ENCODE data around the gene ACSL1.
"Not testable (repeated sequence)": the region's sequence is repeated elsewhere in the genome, so short reads cannot be mapped to it uniquely, and the experiment has no call there.

Gene ACSL1

DNA sequence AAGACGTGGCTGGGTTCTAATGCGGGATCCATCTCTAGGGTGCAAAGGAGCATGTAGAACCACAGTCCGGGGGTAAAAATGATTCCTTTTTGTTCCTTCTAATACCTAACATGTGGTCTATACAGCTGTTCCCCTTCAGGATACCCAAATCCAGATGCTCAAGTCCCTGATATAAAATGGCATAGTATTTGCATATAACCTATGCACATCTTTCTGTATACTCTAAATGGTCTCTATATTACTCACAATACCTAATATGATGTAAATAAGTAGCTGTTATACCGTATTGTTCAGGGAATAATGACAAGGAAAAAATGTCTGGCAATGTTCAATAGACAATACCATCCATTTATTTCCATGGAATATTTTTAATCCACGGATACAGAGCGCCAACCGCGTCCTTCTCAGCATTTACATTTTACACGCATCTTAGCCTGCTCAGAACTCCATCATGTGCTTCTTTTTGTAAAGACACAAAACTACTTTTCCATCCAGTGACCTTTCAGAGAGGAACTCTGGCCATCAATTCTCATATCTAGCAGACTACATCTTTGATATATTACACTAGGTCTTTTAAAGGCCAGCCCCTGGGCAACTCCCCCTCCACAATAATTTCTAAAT, 31.9 kb downstream of the ACSL1 start:
- in situ Hi-C loops (cut with HindIII; ENCODE audit: low sequenced_read_pairs), result no loop called here

DNA sequence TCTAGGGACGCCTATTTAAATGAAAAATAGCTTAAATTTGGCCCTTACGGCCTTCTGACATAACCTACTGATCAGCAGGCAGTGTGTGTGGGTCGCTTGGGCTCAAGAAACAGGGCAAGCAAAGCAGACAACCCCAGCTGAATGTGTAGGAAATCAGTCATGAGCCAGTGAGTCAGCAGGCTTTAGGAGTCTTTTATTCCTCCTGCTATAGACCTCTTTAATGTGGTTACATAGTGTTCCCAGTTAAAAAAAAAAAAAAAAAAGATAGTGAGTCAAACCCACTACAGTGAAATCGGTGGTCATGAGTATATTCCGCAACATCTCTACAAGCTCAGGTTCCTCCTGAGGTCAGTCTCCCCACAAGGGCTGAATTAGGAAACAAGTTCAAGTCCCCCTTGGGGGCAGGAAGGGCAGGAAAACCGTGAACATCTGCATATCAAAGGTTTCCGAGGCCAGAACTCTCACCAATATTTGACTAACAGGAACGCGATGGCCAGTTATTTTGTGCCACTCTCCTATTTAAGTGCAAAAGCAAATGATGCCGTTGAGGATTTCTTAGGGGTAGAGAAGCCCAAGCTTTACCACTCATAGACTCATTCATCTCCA, 32.7 kb downstream of the ACSL1 start:
- in situ Hi-C loops (cut with HindIII; ENCODE audit: low sequenced_read_pairs), result no loop called here

DNA sequence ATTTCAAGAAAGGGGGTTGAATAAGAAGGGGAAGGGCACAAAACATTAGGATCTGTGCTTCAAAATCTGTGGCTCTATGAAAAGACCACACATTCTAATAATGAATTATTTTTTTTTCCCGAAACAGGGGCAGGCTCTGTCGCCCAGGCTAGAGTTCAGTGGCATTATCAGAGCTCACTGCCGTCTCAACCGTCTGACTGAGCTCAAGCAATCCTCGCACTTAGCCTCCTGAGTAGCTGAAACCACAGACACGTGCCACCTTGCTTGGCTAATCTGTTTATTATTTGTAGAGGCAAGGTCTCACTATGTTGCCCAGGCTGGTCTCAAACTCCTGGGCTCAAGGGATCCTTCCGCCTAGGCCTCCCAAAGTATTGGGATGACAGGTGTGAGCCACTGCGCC, 33.4 kb downstream of the ACSL1 start:
- in situ Hi-C loops (cut with HindIII; ENCODE audit: low sequenced_read_pairs), result no loop called here

DNA sequence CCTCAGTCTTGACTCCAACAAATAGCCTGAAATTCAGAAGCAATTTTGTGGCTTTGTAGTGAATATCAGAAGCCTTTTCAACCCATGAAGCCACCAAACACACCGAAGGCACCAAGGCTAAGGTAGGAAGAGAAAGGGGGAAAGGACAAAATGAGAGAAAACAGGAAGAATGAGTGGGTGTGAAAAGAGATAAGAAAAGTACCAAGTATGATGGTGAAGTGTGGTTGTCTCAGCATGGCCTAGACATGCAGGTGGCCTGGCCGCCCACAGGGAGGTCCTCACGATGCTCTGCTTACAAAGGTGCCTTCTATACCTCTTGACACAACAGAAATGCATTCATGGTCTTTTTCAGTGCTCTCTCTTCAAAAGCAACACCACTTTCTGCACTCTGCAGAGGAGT, 34.9 kb downstream of the ACSL1 start:
- in situ Hi-C loops (cut with HindIII; ENCODE audit: low sequenced_read_pairs), result no loop called here

DNA sequence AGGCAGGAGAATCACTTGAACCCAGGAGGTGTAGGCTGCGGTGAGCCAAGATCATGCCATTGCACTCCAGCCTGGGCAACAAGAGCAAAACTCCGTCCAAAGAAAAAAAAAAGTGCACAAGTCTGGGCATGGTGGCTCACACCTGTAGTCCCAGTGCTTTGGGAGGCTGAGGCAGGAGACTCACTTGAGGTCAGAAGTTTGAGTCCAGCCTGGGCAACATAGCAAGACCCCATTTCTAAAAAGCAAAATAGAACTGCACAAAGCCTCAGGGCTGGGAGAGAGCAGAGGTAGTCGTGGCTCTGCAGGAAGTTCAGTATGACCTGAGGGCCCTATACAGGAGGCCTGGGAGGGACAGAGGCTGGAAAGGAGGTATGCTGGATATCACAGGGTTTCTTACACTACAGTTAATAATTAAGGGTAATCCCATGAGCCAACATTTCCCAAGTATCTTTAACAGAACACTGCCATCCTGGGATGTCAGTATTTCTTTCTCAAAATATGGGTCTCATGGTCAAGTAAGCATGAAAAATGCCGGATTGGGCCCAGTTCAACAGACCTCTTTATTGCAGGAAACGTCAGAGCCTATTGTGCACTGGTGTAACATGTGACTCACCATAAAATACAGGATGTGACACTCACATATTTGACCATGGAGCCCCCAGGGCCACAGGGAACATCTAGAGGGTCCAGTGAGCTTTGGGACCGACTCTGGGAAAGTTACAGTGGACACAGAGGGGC, 37.8 kb downstream of the ACSL1 start:
- in situ Hi-C loops (cut with HindIII; ENCODE audit: low sequenced_read_pairs), result no loop called here

GRCh38 chr4:184785813-184786212, 40.0 kb downstream of the ACSL1 start:
- in situ Hi-C loops (cut with HindIII; ENCODE audit: low sequenced_read_pairs), result no loop called here

DNA sequence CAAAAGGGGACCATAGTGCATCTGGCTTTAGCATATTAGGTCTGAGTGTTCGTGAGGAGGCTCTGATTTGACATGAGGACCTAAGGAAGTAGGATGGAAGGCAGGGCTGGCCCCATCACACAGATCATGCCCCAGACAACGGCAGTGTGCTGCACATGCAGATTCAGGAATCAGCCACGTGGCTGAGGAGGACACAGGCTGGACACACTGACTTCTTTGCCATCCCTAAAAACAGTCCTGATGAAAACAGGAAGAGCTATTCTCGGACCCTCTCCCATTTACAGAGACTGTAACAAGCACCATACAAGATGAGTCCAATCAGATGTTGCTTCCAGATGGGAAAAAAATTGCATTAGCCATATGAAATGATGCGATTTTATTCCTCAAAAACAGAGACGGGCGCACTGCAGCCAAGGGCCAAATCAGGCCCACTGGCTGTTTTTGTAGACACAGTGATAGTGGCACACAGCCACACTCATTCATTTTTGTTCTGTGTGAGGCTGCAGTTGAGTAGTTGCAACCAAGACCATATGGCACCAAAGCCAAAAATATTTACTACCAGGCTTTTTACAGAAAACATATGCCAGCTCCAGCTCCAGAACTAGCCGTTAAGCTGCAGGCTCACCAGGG, 41.0 kb downstream of the ACSL1 start:
- in situ Hi-C loops (cut with HindIII; ENCODE audit: low sequenced_read_pairs), result no loop called here

DNA sequence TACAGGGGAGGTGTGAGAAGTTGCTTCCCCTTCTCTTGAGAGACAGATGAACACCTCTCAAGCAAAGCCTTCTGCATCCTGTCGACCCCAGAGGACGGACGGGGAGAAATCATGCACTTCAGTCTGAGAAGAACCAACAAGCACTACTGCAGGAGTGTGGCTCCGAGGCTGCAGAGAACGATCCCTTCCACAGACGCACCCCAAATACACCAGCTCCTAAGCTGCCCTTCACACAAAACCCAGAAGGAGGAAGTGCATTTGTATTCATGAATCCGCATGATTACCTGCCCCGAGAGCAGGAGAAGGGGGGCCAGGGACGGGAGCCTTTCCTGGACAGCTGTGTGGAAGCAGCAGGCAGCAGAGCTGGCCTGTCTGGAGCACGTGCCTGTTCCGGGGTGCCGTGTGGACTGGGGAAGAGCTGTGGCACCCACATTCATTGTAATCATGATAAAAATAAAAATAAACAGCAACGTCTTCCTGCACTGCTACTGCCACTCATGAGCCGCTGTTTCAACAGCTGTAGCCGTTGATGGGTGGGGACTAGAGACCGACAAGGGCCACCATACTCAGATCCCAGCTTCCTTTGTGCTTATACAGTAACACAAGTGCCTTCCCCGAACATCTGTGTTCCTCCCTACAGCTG, 42.9 kb downstream of the ACSL1 start:
- in situ Hi-C loops (cut with HindIII; ENCODE audit: low sequenced_read_pairs), result no loop called here

GRCh38 chr4:184779160-184779559, 46.6 kb downstream of the ACSL1 start:
- in situ Hi-C loops (cut with HindIII; ENCODE audit: low sequenced_read_pairs), result not testable (repeated sequence)

DNA sequence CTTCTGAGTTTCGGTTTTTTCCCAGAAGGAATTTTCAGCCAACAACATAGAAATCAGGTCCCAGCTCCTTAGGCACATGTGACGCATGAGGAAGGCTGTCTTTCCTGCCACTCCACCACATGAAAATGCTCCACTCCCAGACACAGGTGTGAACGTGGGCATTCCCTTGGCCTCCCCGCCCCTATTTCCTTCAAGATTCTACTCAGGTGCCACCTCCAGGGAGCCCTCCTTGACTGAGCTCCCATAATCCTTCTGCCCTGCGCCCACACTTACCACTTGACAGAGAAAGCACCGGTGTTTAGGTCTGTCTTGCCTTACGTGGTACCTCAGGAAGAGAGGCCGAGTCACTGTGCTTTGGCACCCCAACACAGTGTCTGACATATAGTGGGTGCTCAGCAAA, 47.4 kb downstream of the ACSL1 start:
- in situ Hi-C loops (cut with HindIII; ENCODE audit: low sequenced_read_pairs), result no loop called here

- in situ Hi-C loops (cut with HindIII; ENCODE audit: low sequenced_read_pairs), result no loop called here
Observed at GRCh38 chr4:184776821-184777220, 48.9 kb downstream of the ACSL1 start.

DNA sequence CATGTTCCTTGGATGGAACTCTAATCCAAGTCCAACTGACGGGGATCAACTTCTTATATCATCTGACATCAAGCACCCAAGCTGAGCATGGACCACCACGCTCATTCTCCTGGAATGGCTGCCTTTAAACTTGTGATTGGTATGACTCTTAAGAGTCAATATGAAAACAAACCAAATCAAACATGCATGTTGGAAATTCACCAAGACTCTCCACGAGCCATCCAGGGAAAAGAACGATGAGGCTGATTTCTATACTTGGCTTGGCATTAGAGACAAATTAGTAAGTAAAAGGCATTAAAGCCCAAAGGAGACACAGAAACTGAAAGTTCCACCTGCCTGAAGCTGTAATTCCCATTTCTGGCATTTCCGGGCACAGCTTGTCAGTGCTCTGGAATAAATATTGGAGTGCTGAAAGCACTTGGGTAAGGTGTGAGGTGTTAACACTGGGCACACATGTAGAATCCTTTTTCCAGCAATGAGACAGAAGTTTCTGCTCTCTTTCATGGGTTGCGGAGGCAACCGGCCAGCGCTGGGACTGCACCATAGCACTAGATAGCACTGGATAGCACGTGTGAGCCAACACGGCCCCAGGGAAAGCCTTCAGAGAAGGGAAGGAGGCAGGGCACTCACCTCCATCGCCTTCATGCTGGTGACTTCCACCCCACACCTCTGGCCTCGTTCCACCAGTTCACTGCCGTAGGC, 49.8 kb downstream of the ACSL1 start:
- in situ Hi-C loops (cut with HindIII; ENCODE audit: low sequenced_read_pairs), result no loop called here

- in situ Hi-C loops (cut with HindIII; ENCODE audit: low sequenced_read_pairs), result no loop called here
Observed at GRCh38 chr4:184774152-184774551, 51.6 kb downstream of the ACSL1 start.

DNA sequence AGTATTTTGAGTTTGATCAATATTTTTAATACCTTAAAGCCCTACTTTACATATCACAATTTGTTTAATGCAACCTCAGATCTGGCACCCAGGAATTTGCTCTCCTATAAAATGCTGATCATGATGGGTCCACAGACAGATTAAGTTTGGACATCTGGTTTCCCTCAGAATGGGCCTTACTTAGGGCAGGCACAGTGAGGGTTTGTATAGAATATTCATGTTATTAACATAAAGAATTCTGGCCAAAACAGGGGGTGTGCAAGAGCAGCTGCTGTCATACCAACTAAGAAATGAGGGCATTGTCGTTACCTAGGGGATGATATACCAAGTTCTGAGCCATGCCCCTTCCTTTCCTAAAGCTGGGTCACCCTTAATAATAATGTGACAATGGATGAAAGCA, 54.4 kb downstream of the ACSL1 start:
- in situ Hi-C loops (cut with HindIII; ENCODE audit: low sequenced_read_pairs), result no loop called here

GRCh38 chr4:184769141-184769765, 56.5 kb downstream of the ACSL1 start:
- in situ Hi-C loops (cut with HindIII; ENCODE audit: low sequenced_read_pairs), result no loop called here

DNA sequence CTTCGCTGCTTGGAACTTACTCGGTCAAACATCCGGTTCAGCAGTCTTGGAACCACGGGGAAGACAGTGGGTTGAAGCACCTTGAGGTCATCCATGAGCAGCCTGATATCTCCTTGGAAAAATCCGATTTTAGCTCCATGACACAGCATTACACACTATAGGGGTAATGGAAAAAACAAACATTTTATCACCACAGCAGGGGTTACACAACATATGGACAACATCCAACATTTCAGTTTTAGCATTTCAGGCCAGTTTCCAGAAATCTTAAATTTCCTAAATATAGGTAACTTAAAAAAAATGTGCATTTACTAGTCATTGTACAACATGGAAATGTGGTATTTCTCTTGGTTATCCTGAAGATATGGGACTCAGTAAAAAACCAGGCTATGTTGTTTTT, 57.5 kb downstream of the ACSL1 start:
- in situ Hi-C loops (cut with HindIII; ENCODE audit: low sequenced_read_pairs), result no loop called here

DNA sequence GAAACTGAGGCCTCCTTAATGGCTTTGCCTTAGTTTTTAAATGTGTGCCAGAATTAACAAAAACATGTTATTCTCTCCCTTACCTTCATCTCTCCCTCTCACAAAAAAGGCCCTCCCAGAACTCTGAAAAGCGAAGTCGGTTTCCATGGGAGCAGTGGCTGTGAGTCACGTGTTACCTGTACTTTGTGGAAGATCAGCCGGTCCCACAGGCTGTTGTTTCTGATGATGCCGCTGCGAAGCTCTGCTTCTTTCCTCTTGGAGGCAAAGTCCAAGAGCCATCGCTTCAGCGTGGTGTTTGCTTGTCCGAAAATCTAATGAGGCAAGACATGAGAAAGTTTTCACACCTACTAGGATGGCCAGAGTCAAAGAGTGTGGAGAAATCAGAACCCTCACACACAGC, 59.3 kb downstream of the ACSL1 start:
- in situ Hi-C loops (cut with HindIII; ENCODE audit: low sequenced_read_pairs), result no loop called here

DNA sequence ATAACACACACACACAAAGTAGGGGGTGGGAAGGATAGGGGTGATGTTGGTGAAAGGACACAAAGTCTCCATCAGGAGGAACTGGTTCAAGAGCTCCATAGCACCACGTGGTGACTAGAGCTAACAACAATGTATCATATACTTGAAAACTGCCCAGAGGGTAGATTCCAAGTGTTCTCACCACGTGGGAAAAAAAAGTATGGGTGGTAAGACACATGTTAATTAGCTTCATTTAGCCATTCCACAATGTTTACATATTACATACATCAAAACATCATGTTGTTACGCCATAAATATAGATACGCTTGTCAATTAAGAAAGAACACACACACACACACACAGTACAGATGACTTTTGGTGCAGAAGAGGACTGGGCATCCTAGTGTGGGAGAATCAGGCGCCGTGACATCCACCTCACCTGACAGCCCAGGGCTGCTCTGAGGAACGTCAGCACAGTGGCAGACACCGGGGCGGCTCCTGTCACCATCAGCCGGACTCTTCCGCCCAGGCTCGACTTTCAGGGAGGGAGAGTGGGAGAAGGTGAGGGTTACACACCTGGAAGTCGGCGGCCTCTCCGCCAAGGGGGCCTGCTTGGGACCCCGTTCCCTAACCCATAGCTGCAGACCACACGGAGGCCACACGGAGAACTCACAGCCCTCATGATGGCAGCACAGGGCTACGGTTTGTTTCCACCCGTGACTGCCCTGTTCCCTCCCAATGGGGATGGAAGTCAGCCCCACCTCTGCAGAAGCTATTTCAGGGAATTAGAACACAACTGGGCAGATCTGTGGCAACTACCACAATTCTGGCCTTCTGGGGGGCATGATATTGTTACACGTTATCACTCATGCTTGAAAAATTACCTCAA, 60.1 kb downstream of the ACSL1 start:
- in situ Hi-C loops (cut with HindIII; ENCODE audit: low sequenced_read_pairs), result no loop called here

DNA sequence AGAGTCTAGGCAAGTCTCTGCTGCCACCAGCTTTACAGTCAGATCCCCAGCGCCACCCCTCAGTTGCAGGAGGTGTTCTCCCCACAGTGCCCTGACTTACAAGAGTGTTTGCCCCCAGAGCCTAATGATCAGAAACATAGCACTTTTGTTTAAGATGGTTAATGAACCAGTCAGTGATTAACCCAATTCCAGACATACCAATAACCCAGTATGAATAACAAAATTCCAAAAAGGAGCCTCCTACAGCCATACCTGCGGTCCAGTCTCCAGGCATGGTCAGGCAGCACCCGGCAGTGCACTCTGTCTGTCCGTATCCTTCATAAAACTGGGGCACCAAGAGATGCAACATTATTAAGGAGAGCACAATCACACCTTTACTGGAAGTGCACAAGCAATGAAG, 61.2 kb downstream of the ACSL1 start:
- in situ Hi-C loops (cut with HindIII; ENCODE audit: low sequenced_read_pairs), result no loop called here
